OCI-LY7 (cell line): ENCODE data around the gene DNM3. TPM values are rescaled to one million over a fixed set of nuclear protein-coding genes. Genes with fewer than 3 reads are reported as not detected.

Experiments
- BruUV-seq: library from RNA; stranded (reverse); fragments of 400-500 nt; replicated peaks from 2 replicates; lab custom pipeline; 2021; lab: Mats Ljungman, UMichigan
- CTCF ChIA-PET: fragments of 300-600 bp; sonication (Branson Sonifier 250); formaldehyde crosslinking; loops from one replicate; lab custom pipeline; 2022; ENCODE audit warnings: antibody characterized with exemption; ENCODE audit not compliant: unreplicated experiment; lab: Charles Lee
- POLR2A ChIA-PET: fragments of 300-600 bp; sonication (Branson Sonifier 250); formaldehyde crosslinking; loops from one replicate; lab custom pipeline; 2022; ENCODE audit warnings: antibody characterized with exemption; lab: Charles Lee
- DNase-seq: peaks from one replicate; pipeline ENCODE4 v3.0.0-alpha.2; 2015; ENCODE audit warnings: low spot score
- H2AFZ ChIP-seq: fragments of 200-600 bp; sonication (generic), shearing (Covaris generic); 2 replicates; pipeline ENCODE4 v1.6.1; 2014; ENCODE audit warnings: mild to moderate bottlenecking, antibody characterized with exemption, low read length, moderate library complexity
- H3K27ac ChIP-seq: fragments of 200-600 bp; sonication (generic); 2 replicates; pipeline ENCODE4 v1.5.1; 2014; ENCODE audit warnings: mixed run types, low read depth, mild to moderate bottlenecking, moderate library complexity, low read length, inconsistent platforms; ENCODE audit not compliant: poor library complexity, severe bottlenecking
- H3K36me3 ChIP-seq: fragments of 200-600 bp; sonication (generic); 2 replicates; pipeline ENCODE4 v1.6.1; 2014; ENCODE audit warnings: mild to moderate bottlenecking, antibody characterized with exemption, low read length, moderate library complexity, mixed read lengths; ENCODE audit not compliant: insufficient read depth
- H3K4me1 ChIP-seq: fragments of 200-600 bp; sonication (generic); 2 replicates; pipeline ENCODE4 v1.5.1; 2014; ENCODE audit warnings: mild to moderate bottlenecking, low read length; ENCODE audit not compliant: insufficient read depth, poor library complexity, severe bottlenecking
- H3K4me2 ChIP-seq: fragments of 200-600 bp; sonication (generic); 2 replicates; pipeline ENCODE4 v1.6.1; 2014; ENCODE audit warnings: mild to moderate bottlenecking, low read length
- H3K4me3 ChIP-seq: fragments of 200-600 bp; sonication (generic); 2 replicates; pipeline ENCODE4 v1.5.1; 2014; ENCODE audit warnings: mild to moderate bottlenecking, low read depth, low read length; ENCODE audit not compliant: poor library complexity, severe bottlenecking
- H3K79me2 ChIP-seq: fragments of 200-600 bp; sonication (generic); 2 replicates; pipeline ENCODE4 v1.6.1; 2016; ENCODE audit warnings: low read depth, mild to moderate bottlenecking, low read length, moderate library complexity, mixed read lengths; ENCODE audit not compliant: insufficient read depth
- H3K9me2 ChIP-seq: fragments of 200-600 bp; sonication (generic); 2 replicates; pipeline ENCODE4 v1.6.1; 2016; ENCODE audit warnings: mild to moderate bottlenecking, low read length, mixed read lengths; ENCODE audit not compliant: insufficient read depth
- H3K9me3 ChIP-seq: fragments of 200-600 bp; sonication (generic); 2 replicates; pipeline ENCODE4 v1.6.1; 2014; ENCODE audit warnings: mild to moderate bottlenecking, mixed run types, low read length, mixed read lengths
- H4K20me1 ChIP-seq: fragments of 200-600 bp; sonication (generic); 2 replicates; pipeline ENCODE4 v1.6.1; 2014; ENCODE audit warnings: mild to moderate bottlenecking, antibody characterized with exemption, low read length, moderate library complexity, mixed read lengths; ENCODE audit not compliant: insufficient read depth
- EZH2phosphoT487 ChIP-seq: fragments of 200-600 bp; sonication (generic); IDR thresholded peaks from 2 replicates; pipeline ENCODE4 v1.6.1; 2018; ENCODE audit warnings: low read depth, borderline replicate concordance, mild to moderate bottlenecking, mixed run types, antibody characterized with exemption, low read length, moderate library complexity, mixed read lengths
- intact Hi-C: fragments of 100-400 bp; cut with micrococcal nuclease; formaldehyde crosslinking; loops from one replicate; pipeline ENCODE4 v1.10.0; 2022; ENCODE audit not compliant: unreplicated experiment
- total RNA-seq, 2 experiments: library from RNA; depleted of rRNA in 1 of 2; stranded (reverse); fragments of >200 nt in 1 of 2; shearing (Covaris generic) in 1 of 2; gene quantifications; 2 replicates each; pipeline ENCODE4 v1.2.3, GENCODE V29; 2014 to 2022
- TF ChIP-seq, protein P1 (sequence below): fragments of 200-600 bp; sonication (generic); conservative IDR thresholded peaks from 2 replicates; pipeline ENCODE4 v1.5.1; 2014; ENCODE audit warnings: mild to moderate bottlenecking, antibody characterized with exemption, low read length, moderate library complexity, mixed read lengths

Gene DNM3
- total RNA-seq, 2 experiments from 2014 or later = 0.47 to 0.61 TPM

DNA sequence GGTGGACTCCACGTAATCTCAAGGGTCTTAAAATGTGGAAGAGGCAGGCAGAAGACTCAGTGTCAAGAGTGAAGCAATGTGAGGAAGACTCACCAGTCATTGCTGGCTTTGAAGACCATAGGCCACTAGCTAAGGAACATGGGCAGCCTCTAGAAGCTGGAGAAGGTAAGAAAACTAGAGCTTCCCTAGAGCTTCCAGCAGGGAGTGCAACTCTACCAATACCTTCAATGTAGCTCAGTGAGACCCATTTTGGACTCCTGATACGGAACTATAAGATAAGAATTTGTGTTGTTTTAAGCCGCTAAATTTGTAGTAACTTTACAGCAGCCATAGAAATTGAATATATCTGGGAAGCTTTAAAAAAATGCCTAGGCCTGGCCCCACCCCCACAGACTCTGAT lies 41.0 kb upstream of the DNM3 start:
- BruUV-seq = no TSS peak
- Histone ChIP-seq H3K4me2 (no peak overlapping the region), H4K20me1 (no peaks in the 10 kb centered on the region), H3K4me3 (no peak overlapping the region), H3K4me1 (no peaks in the 10 kb centered on the region), H3K9me3 (no peaks in the 10 kb centered on the region), H2AFZ (no peak overlapping the region), H3K27ac (no peak overlapping the region), H3K36me3 (peaks cover 32% of the 10 kb centered on the region), H3K9me2 (no peaks in the 10 kb centered on the region), H3K79me2 (no peaks in the 10 kb centered on the region)
- intact Hi-C loops = no loop called here
- DNase-seq = no peak
- CTCF ChIA-PET = interaction anchor here (2.5 kb wide), 1 partner anchor 186 kb away, joined by 12 read pairs; no protein-coding TSS in a partner anchor
- POLR2A ChIA-PET = interaction anchor here (0.5 to 2.1 kb wide), 6 partner anchors 9 to 66 kb away, joined by 3 to 7 read pairs (median 3); no protein-coding TSS in a partner anchor
- TF ChIP-seq, protein P1, sequence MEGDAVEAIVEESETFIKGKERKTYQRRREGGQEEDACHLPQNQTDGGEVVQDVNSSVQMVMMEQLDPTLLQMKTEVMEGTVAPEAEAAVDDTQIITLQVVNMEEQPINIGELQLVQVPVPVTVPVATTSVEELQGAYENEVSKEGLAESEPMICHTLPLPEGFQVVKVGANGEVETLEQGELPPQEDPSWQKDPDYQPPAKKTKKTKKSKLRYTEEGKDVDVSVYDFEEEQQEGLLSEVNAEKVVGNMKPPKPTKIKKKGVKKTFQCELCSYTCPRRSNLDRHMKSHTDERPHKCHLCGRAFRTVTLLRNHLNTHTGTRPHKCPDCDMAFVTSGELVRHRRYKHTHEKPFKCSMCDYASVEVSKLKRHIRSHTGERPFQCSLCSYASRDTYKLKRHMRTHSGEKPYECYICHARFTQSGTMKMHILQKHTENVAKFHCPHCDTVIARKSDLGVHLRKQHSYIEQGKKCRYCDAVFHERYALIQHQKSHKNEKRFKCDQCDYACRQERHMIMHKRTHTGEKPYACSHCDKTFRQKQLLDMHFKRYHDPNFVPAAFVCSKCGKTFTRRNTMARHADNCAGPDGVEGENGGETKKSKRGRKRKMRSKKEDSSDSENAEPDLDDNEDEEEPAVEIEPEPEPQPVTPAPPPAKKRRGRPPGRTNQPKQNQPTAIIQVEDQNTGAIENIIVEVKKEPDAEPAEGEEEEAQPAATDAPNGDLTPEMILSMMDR = no peak
- no peak for TF ChIP-seq EZH2phosphoT487

DNA sequence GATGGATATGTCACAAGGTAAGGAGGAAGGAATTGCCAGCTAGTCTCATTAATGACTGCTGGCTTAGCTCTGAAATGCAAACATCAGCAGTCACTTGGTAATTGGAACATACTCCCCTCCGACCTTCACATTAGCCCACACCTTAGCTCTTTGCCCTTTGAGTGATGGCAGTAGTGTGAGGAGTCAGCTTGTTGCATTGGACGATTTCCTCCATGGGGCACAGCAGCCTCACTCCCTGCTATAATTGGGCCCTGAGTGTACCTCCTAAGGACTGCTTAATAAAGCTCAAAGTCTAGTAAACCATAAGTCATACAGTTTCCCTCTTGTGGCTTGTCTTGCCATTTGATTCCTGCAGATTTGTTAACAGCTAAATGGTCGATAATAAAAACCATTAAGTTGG lies 40.4 kb upstream of the DNM3 start:
- Histone ChIP-seq H3K27ac (no peak overlapping the region), H3K9me2 (no peaks in the 10 kb centered on the region), H3K79me2 (no peaks in the 10 kb centered on the region), H4K20me1 (no peaks in the 10 kb centered on the region), H3K9me3 (no peaks in the 10 kb centered on the region), H3K4me1 (no peaks in the 10 kb centered on the region), H3K4me2 (no peak overlapping the region), H2AFZ (no peak overlapping the region), H3K4me3 (no peak overlapping the region), H3K36me3 (peaks cover 27% of the 10 kb centered on the region)
- no peak for TF ChIP-seq EZH2phosphoT487
- TF ChIP-seq, protein P1 = no peak
- POLR2A ChIA-PET = interaction anchor here (0.9 to 2.1 kb wide), 4 partner anchors 9 to 65 kb away, joined by 3 to 7 read pairs (median 4); no protein-coding TSS in a partner anchor
- CTCF ChIA-PET = interaction anchor here (0.9 to 2.5 kb wide), 2 partner anchors 41 to 185 kb away, joined by 4 to 12 read pairs; no protein-coding TSS in a partner anchor
- no peak for DNase-seq
- no TSS peak for BruUV-seq
- intact Hi-C loops = loop anchor here (1.0 kb wide), 2 partner anchors 156 to 184 kb away; no protein-coding TSS in a partner anchor

- Histone ChIP-seq H3K4me2 (no peak overlapping the region), H2AFZ (no peak overlapping the region), H3K9me2 (no peaks in the 10 kb centered on the region), H3K9me3 (no peaks in the 10 kb centered on the region), H4K20me1 (no peaks in the 10 kb centered on the region), H3K27ac (no peak overlapping the region), H3K79me2 (no peaks in the 10 kb centered on the region), H3K4me3 (no peak overlapping the region), H3K36me3 (peaks cover 20% of the 10 kb centered on the region), H3K4me1 (no peaks in the 10 kb centered on the region)
- ChIA-PET CTCF (interaction anchor here (0.9 to 2.5 kb wide), 2 partner anchors 41 to 184 kb away, joined by 4 to 12 read pairs; no protein-coding TSS in a partner anchor), POLR2A (interaction anchor here (1.1 to 2.1 kb wide), 2 partner anchors 40 to 65 kb away, joined by 3 to 7 read pairs; no protein-coding TSS in a partner anchor)
- intact Hi-C loops = loop anchor here (1.0 kb wide), 2 partner anchors 156 to 184 kb away; no protein-coding TSS in a partner anchor
- peak; percentile 41 for DNase-seq
- no TSS peak for BruUV-seq
- TF ChIP-seq, protein P1 = peak; percentile 85
- no peak for TF ChIP-seq EZH2phosphoT487
These were observed 39.8 kb upstream of the DNM3 start for GRCh38 chr1:171801487-171801891.
